HG02610 (cell line): ENCODE results near the gene PCCA.
"Not testable (repeated sequence)": the region's sequence is repeated elsewhere in the genome, so short reads cannot be mapped to it uniquely, and the experiment has no call there.

Experiments
- ATAC-seq: cut with Tn5 transposase; IDR thresholded peaks from one replicate; pipeline ENCODE4 v1.9.1; 2021; ENCODE audit warnings: mild to moderate bottlenecking, moderate library complexity; ENCODE audit not compliant: unreplicated experiment

The PCCA gene

GRCh38 chr13:100097821-100098220 lies 8.9 kb downstream of the PCCA start:
- no peak for ATAC-seq

- no peak for ATAC-seq
Measured at GRCh38 chr13:100098445-100099116, 9.7 kb downstream of the PCCA start.

- ATAC-seq = not testable (repeated sequence)
Measured at GRCh38 chr13:100099117-100099445, 10.2 kb downstream of the PCCA start.

- no peak for ATAC-seq
Measured at GRCh38 chr13:100100115-100100879, 11.4 kb downstream of the PCCA start.

DNA sequence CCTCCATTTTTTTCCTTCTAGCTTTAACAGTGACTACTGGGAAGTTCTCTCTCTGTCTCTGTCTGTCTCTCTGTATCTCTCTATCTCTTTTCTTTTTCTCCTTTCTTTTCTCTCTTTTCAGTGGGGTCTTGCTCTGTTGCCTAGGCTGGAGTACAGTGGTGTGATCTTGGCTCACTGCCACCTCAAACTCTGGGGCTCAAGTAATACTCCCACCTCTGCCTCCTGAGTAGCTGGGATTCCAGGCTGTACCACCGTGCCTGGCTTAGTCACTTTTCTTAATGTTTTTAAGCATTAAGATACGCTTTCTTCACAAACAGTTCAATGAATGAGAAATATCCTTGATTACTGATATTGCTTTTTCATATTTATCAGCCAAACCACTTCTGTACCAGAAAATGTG lies 13.1 kb downstream of the PCCA start:
- ATAC-seq = no peak

DNA sequence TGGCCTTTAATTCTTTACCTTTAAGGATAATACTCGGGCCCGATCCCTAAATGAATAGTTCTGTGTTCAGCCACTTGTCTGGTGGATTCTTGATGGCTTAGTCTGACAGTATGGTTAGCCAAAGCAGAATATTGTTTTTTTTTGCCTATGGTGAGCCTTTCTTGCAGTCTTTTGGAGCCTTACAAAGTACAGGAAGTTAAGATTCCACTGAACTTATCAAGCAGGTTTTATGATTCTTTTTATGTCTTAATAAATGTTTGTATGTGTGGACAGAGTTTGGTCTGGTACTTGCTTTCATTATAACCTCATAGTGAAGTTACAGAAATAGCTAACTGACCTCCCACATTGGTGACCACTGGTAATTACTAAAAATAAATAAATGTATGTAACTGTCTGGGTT lies 17.1 kb downstream of the PCCA start:
- no peak for ATAC-seq

DNA sequence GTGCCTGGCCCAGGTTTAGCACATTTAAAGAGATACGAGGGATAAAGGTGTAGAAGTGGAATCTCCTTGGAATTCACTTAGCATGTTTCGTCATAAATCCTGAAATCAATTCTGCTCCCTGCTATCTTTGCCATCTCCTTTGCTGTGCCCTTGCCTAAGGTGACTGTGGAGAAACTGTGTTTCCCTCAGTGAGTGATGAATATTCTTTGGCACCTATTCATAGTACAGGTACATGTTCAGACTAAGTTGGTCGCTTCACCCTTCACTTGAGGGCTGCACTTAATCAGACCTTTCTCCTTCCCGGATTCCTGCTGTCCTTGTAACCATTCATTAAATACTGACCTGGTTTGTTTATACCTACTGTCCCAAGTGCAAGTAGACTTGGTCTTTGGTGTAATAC lies 17.8 kb downstream of the PCCA start:
- ATAC-seq = no peak

DNA sequence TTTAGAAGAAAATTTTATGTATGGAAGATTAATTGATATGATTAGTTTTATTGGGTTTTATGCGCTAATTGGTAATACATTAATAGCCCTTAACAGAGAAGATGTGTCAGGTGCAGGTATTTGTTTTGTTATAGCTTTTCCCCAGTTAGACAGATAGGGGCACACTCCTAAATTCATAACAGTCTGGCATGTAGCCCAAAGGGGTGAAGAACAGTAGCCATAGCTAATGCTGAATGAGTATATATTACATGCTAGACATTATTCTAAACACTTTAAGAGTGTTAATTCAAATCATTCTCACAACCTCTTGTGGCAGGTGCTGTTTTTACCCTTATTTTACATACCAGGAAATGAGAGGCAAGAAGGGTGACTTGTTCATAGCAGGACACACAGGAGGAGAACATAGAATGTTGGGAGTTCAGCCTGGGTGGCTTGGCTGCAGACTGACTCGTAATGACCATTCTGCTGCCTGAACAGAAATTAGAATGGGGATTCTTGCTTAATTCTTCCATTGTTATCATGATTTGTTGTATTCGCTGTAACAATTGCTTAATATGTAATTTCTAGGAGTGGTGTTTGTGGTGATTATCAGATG lies 20.1 kb downstream of the PCCA start:
- peak; percentile 77 for ATAC-seq

DNA sequence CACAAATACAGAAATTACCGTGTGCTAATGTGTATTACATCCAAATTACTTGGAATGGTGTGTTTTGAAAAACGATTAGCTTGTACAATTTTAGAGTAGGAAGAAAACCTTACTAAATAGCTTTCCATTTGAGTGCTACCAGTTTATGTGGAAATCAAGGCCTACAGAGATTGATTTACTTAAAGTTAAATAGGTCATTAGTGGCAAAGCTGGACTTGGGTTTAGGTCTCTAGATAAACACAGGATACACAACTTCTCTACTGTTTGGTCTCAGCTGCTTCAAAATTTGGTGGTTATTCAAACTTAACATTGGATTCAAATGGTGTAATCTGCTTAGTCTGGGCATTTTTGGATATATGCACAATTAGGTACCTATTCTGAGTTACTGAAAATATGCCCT lies 21.4 kb downstream of the PCCA start:
- no peak for ATAC-seq

DNA sequence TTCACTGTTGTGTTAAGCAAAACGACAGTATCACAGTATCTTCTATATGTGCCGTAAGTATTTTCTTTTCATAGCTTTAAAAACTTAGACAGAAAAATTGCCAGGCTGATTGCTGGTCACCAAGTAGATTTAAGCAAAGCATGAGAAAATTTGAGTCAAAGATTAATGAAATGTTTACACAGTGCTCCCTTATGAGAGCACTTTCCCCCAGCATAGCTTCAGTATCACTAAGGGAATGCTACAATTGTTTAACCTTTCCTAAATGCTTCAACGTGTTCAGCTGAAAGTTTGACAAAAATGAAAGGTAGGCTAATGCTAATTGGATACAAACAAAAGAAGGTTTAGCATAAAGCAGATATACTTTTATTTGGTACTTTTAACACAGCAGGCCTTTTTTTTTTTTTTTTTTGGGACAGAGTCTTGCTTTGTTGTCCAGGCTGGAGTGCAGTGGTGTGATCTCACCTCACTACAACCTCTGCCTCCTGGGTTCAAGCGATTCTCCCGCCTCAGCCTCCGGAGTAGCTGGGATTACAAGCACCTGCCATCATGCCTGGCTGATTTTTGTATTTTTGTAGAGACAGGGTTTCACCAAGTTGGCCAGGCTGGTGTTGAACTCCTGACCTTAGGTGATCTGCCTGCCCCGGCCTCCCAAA lies 23.4 kb downstream of the PCCA start:
- ATAC-seq = no peak

GRCh38 chr13:100115693-100116254 lies 26.9 kb downstream of the PCCA start:
- peak; percentile 89 for ATAC-seq

GRCh38 chr13:100124265-100124664 lies 35.4 kb downstream of the PCCA start:
- ATAC-seq = no peak

GRCh38 chr13:100125946-100126345 lies 37.1 kb downstream of the PCCA start:
- ATAC-seq = no peak

GRCh38 chr13:100128373-100128772 lies 39.5 kb downstream of the PCCA start:
- no peak for ATAC-seq

DNA sequence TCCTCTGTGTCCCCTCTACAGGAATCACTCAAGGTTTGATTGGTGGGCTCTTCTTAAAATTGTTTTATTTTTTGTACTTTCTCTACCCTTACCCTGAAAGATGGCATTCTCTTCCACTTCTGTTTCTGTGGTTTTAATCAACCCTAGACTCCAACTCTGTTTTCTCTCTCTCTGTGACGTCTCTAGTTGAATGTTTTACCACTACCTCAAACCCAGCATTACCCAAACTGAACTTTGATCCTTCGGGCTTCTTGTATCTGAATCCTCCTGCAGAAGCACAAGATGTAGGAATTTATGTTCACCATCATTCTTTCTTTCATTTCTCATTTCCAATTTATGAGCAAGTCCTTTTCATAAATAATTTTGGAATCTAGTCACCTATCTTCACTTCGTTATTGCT lies 39.9 kb downstream of the PCCA start:
- no peak for ATAC-seq

DNA sequence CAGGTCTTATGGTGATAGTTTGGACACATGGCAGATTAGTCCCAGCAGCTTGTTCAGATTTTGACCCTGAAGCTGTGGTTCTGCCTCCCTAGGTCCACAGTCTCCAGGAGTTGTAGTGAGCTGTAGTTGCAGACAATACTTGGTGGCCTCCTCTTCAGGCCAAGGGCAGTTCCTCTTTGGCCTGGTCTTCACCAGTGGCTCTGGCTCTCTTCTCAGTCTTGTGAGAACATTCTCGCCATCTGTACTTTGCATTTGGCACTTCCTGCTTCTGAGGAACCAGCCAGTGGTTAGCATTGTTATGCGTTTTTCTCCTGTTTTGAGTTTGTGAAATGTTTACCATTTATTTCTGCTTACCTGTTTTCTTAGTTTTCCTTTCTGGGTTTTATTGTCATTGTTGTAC lies 40.7 kb downstream of the PCCA start:
- peak; percentile 77 for ATAC-seq

- ATAC-seq = no peak
Measured at GRCh38 chr13:100130092-100130491, 41.2 kb downstream of the PCCA start.

DNA sequence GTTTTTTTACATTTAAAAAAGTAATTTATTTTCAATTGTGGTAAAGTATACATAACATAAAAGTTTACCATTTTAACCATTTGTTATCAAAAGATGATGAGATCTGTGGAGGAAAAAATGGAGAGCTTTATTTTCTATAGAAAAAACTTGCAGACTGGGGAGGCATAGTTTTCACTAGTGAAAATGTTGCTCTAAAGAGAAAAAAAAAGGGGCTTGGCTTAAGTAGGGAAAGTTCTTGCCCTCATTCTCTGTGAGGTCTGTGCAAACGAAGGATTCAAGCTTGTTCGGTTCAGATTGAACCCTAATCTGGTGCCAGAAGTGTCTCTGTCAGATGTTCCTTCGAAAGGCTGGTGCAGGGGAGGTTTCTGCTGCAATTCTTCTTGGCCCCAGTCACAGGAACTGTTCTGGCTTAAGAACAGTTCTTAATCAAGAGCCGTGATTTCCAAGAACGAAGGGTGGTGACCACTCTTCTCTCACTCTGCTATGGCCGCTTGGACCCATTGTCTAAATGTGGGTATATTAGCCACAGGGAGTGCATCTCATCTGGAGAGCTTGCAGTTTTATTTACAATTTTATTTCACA lies 42.1 kb downstream of the PCCA start:
- ATAC-seq = no peak

GRCh38 chr13:100131863-100132574 lies 43.1 kb downstream of the PCCA start:
- peak; percentile 70 for ATAC-seq

GRCh38 chr13:100138859-100139491 lies 50.1 kb downstream of the PCCA start:
- no peak for ATAC-seq
